BE2C (cell line): ENCODE data around the gene TAS2R41.
"Not testable (repeated sequence)": the region's sequence is repeated elsewhere in the genome, so short reads cannot be mapped to it uniquely, and the experiment has no call there.

Experiments
- DNase-seq: peaks from one replicate; pipeline ENCODE4 v3.0.0-alpha.2; 2020
- H3K27me3 ChIP-seq: fragments of 250-450 bp; sonication (Bioruptor Pico); 2 replicates; pipeline ENCODE4 v1.5.1; 2020; ENCODE audit warnings: mild to moderate bottlenecking
- H3K36me3 ChIP-seq: fragments of 250-450 bp; sonication (Bioruptor Pico); 2 replicates; pipeline ENCODE4 v1.5.1; 2020; ENCODE audit warnings: mild to moderate bottlenecking
- H3K4me1 ChIP-seq: fragments of 250-450 bp; sonication (Bioruptor Pico); 2 replicates; pipeline ENCODE4 v1.5.1; 2020
- H3K4me3 ChIP-seq: 2 replicates; pipeline ENCODE4 v1.5.1; 2011; ENCODE audit warnings: low read depth, low read length
- H3K9me3 ChIP-seq: fragments of 250-450 bp; sonication (Bioruptor Pico); 2 replicates; pipeline ENCODE4 v1.5.1; 2020
- CTCF ChIP-seq: IDR thresholded peaks from 2 replicates; pipeline ENCODE4 v1.5.1; 2012; ENCODE audit warnings: mild to moderate bottlenecking, low read depth, low read length

The TAS2R41 gene

GRCh38 chr7:143518941-143519340 lies 41.3 kb downstream of the TAS2R41 start:
- no peaks in the 10 kb centered on the region for H3K9me3 ChIP-seq
- no peaks in the 10 kb centered on the region for H3K4me1 ChIP-seq
- no peak for DNase-seq
- H3K36me3 ChIP-seq: no peaks in the 10 kb centered on the region
- H3K27me3 ChIP-seq: no peaks in the 10 kb centered on the region; the same call in 1 of the 2 replicates
- TF ChIP-seq CTCF: no peak
- no peak overlapping the region for H3K4me3 ChIP-seq

GRCh38 chr7:143519411-143520131 lies 41.9 kb downstream of the TAS2R41 start:
- Histone ChIP-seq H3K4me3 (no peak overlapping the region), H3K4me1 (no peaks in the 10 kb centered on the region), H3K36me3 (no peaks in the 10 kb centered on the region), H3K27me3 (no peaks in the 10 kb centered on the region; the same call in 1 of the 2 replicates), H3K9me3 (no peaks in the 10 kb centered on the region)
- TF ChIP-seq CTCF: no peak
- DNase-seq: no peak

- H3K36me3 ChIP-seq, H3K4me3 ChIP-seq, DNase-seq, H3K4me1 ChIP-seq, H3K27me3 ChIP-seq, H3K9me3 ChIP-seq: not testable (repeated sequence)
These were observed 44.7 kb downstream of the TAS2R41 start for GRCh38 chr7:143522309-143522916.
